K562 (cell line): ENCODE results near the gene SNX25.

Source experiments
- TF ChIP-seq, protein P1 (sequence below): fragments of 250-450 bp; sonication (Bioruptor Pico); IDR thresholded peaks from 2 replicates; pipeline ENCODE4 v1.4.0; 2020; ENCODE audit warnings: mild to moderate bottlenecking
- TF ChIP-seq, protein P2 (sequence below), 3 experiments: IDR thresholded peaks in 2 of 3; conservative IDR thresholded peaks in 1 of 3; 2 replicates each; pipeline ENCODE4 v1.5.1; 2011 to 2012; ENCODE audit warnings: low read length in 3 of 3, mild to moderate bottlenecking in 3 of 3, control low read depth in 2 of 3, improper control_type of control experiment in 1 of 3, inconsistent platforms in 1 of 3, low read depth in 1 of 3, mixed read lengths in 1 of 3, moderate library complexity in 1 of 3; ENCODE audit not compliant: insufficient read depth in 2 of 3

DNA sequence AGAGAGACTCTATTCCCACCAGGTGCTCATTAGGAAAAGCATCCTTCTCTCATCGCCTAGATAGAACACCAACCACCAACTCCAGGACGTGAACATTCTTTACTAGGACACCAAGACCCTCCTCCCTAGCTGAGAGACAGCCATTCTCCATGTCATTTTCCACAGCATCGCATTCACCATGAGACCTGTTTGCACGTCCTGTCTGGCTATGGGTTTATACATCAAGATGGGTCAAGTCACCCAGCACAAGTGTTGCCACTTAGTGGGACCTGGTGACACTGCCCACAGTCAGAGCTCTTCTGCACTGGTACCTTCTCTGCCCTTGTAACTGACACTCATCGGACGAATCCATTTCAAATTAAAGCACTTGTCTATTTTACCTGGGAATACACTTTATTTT, 168.9 kb downstream of the SNX25 start:
- TF ChIP-seq, protein P1, sequence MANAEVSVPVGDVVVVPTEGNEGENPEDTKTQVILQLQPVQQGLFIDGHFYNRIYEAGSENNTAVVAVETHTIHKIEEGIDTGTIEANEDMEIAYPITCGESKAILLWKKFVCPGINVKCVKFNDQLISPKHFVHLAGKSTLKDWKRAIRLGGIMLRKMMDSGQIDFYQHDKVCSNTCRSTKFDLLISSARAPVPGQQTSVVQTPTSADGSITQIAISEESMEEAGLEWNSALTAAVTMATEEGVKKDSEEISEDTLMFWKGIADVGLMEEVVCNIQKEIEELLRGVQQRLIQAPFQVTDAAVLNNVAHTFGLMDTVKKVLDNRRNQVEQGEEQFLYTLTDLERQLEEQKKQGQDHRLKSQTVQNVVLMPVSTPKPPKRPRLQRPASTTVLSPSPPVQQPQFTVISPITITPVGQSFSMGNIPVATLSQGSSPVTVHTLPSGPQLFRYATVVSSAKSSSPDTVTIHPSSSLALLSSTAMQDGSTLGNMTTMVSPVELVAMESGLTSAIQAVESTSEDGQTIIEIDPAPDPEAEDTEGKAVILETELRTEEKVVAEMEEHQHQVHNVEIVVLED (CRISPR knock-in tag): no peak
- TF ChIP-seq, protein P2, sequence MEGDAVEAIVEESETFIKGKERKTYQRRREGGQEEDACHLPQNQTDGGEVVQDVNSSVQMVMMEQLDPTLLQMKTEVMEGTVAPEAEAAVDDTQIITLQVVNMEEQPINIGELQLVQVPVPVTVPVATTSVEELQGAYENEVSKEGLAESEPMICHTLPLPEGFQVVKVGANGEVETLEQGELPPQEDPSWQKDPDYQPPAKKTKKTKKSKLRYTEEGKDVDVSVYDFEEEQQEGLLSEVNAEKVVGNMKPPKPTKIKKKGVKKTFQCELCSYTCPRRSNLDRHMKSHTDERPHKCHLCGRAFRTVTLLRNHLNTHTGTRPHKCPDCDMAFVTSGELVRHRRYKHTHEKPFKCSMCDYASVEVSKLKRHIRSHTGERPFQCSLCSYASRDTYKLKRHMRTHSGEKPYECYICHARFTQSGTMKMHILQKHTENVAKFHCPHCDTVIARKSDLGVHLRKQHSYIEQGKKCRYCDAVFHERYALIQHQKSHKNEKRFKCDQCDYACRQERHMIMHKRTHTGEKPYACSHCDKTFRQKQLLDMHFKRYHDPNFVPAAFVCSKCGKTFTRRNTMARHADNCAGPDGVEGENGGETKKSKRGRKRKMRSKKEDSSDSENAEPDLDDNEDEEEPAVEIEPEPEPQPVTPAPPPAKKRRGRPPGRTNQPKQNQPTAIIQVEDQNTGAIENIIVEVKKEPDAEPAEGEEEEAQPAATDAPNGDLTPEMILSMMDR (IDR thresholded peaks at IDR 0.05 in 2 of 3, conservative IDR thresholded peaks at IDR 0.05 in 1 of 3; ENCODE audit: insufficient read depth in 2 of 3, low read depth in 1 of 3, low read length in 3 of 3): no peak
